CD4-positive, alpha-beta T cell treated with Interferon alpha-2 for 1 hour (primary cell): Measurements from ENCODE around the gene IGFBP5.

ENCODE experiments used
- DNase-seq, 2 donors: peaks; one replicate each; pipeline ENCODE4 v3.0.0-alpha.2; 2020 to 2022

Gene IGFBP5

GRCh38 chr2:216695401-216695821 lies at the start of gene IGFBP5:
TSS of gene IGFBP5 (minus strand) at chr2:216695549. CDS start at chr2:216694775, 774 bp downstream.
- DNase-seq = no peak

GRCh38 chr2:216743781-216744180 lies 48.4 kb upstream of the IGFBP5 start:
- no peak for DNase-seq

GRCh38 chr2:216742411-216742810 lies 47.1 kb upstream of the IGFBP5 start:
- no peak for DNase-seq

- DNase-seq = no peak
These were observed 45.9 kb upstream of the IGFBP5 start for GRCh38 chr2:216741223-216741593.

- DNase-seq = no peak
These were observed 45.3 kb upstream of the IGFBP5 start for GRCh38 chr2:216740557-216741222.

- no peak for DNase-seq
These were observed 43.7 kb upstream of the IGFBP5 start for GRCh38 chr2:216739035-216739434.

- DNase-seq = no peak
These were observed 42.3 kb upstream of the IGFBP5 start for GRCh38 chr2:216737676-216738075.

- no peak for DNase-seq
These were observed 41.0 kb upstream of the IGFBP5 start for GRCh38 chr2:216736326-216736725.

GRCh38 chr2:216735668-216736067 lies 40.3 kb upstream of the IGFBP5 start:
- no peak for DNase-seq

- no peak for DNase-seq
These were observed 39.7 kb upstream of the IGFBP5 start for GRCh38 chr2:216735086-216735485.

- no peak for DNase-seq
These were observed 37.7 kb upstream of the IGFBP5 start for GRCh38 chr2:216733046-216733445.

- no peak for DNase-seq
These were observed 37.0 kb upstream of the IGFBP5 start for GRCh38 chr2:216732334-216732733.

- DNase-seq = no peak
These were observed 36.1 kb upstream of the IGFBP5 start for GRCh38 chr2:216731465-216731864.

GRCh38 chr2:216730871-216731270 lies 35.5 kb upstream of the IGFBP5 start:
- no peak for DNase-seq

- no peak for DNase-seq
These were observed 32.2 kb upstream of the IGFBP5 start for GRCh38 chr2:216727346-216728122.

GRCh38 chr2:216724190-216724589 lies 28.8 kb upstream of the IGFBP5 start:
- no peak for DNase-seq

- no peak for DNase-seq
These were observed 25.8 kb upstream of the IGFBP5 start for GRCh38 chr2:216721141-216721540.

- no peak for DNase-seq
These were observed 25.4 kb upstream of the IGFBP5 start for GRCh38 chr2:216720722-216721121.

- no peak for DNase-seq
These were observed 22.7 kb upstream of the IGFBP5 start for GRCh38 chr2:216717907-216718615.

GRCh38 chr2:216717491-216717901 lies 22.1 kb upstream of the IGFBP5 start:
- no peak for DNase-seq

- no peak for DNase-seq
These were observed 20.8 kb upstream of the IGFBP5 start for GRCh38 chr2:216716109-216716508.

- no peak for DNase-seq
These were observed 20.1 kb upstream of the IGFBP5 start for GRCh38 chr2:216715402-216715974.

GRCh38 chr2:216714376-216714775 lies 19.0 kb upstream of the IGFBP5 start:
- DNase-seq = no peak
